ENCODE results near the gene ATF3. TPM values are rescaled to one million over a fixed set of nuclear protein-coding genes. Genes with fewer than 3 reads are reported as not detected.

ATF3 gene
- total RNA-seq, 1 experiment from 2014 or later: 21.8 TPM

GRCh38 chr1:212650228-212650627 lies 41.7 kb downstream of the ATF3 start:
- POLR2A ChIA-PET: no interaction called here
- Histone ChIP-seq H3K4me1 (peaks cover 4% of the 10 kb centered on the region), H3K27me3 (replicated peaks; ENCODE audit: control insufficient read depth, insufficient read depth, low read length) (no peaks in the 10 kb centered on the region), H3K36me3 (ENCODE audit: control insufficient read depth, insufficient read depth, low read length) (no peaks in the 10 kb centered on the region), H3K9me3 (no peaks in the 10 kb centered on the region), H3K4me3 (ENCODE audit: low read depth, low read length) (no peak overlapping the region)
- no peaks in the 10 kb centered on the region for H3K36me3 Mint-ChIP-seq (ENCODE audit: insufficient read depth, unreplicated experiment)
- H3K4me3 Mint-ChIP-seq (ENCODE audit: unreplicated experiment): no peak overlapping the region
- CTCF ChIA-PET: no interaction called here
- no peak overlapping the region for H3K27ac Mint-ChIP-seq (ENCODE audit: unreplicated experiment)
- peaks cover 9% of the 10 kb centered on the region for H3K4me1 Mint-ChIP-seq (ENCODE audit: low read depth, unreplicated experiment)
- intact Hi-C loops (cut with micrococcal nuclease; ENCODE audit: unreplicated experiment): no loop called here
- H3K9me3 Mint-ChIP-seq (ENCODE audit: unreplicated experiment): no peaks in the 10 kb centered on the region
- DNase-seq: no peak
- BruUV-seq (replicated peaks): no TSS peak
- TF ChIP-seq CTCF (IDR thresholded peaks at IDR 0.05; ENCODE audit: insufficient read depth in 1 of 2, low read depth in 1 of 2, low read length in 1 of 2, severe bottlenecking in 1 of 2, unreplicated experiment in 1 of 2): no peak
- H3K27me3 Mint-ChIP-seq (ENCODE audit: insufficient read depth, unreplicated experiment): no peaks in the 10 kb centered on the region

GRCh38 chr1:212651521-212651920 lies 43.0 kb downstream of the ATF3 start:
- Mint-ChIP-seq H3K27ac (ENCODE audit: unreplicated experiment) (no peak overlapping the region), H3K4me3 (ENCODE audit: unreplicated experiment) (no peak overlapping the region), H3K4me1 (ENCODE audit: low read depth, unreplicated experiment) (no peaks in the 10 kb centered on the region), H3K9me3 (ENCODE audit: unreplicated experiment) (no peaks in the 10 kb centered on the region), H3K27me3 (ENCODE audit: insufficient read depth, unreplicated experiment) (no peaks in the 10 kb centered on the region), H3K36me3 (ENCODE audit: insufficient read depth, unreplicated experiment) (no peaks in the 10 kb centered on the region)
- no peaks in the 10 kb centered on the region for H3K36me3 ChIP-seq (ENCODE audit: control insufficient read depth, insufficient read depth, low read length)
- ChIA-PET CTCF (no interaction called here), POLR2A (no interaction called here)
- DNase-seq: no peak
- no TSS peak for BruUV-seq (replicated peaks)
- no peak for TF ChIP-seq CTCF (IDR thresholded peaks at IDR 0.05; ENCODE audit: insufficient read depth in 1 of 2, low read depth in 1 of 2, low read length in 1 of 2, severe bottlenecking in 1 of 2, unreplicated experiment in 1 of 2)
- H3K9me3 ChIP-seq: no peaks in the 10 kb centered on the region
- intact Hi-C loops (cut with micrococcal nuclease; ENCODE audit: unreplicated experiment): no loop called here
- H3K27me3 ChIP-seq (replicated peaks; ENCODE audit: control insufficient read depth, insufficient read depth, low read length): no peaks in the 10 kb centered on the region
- no peak overlapping the region for H3K4me3 ChIP-seq (ENCODE audit: low read depth, low read length)
- no peaks in the 10 kb centered on the region for H3K4me1 ChIP-seq

GRCh38 chr1:212651977-212652376 lies 43.4 kb downstream of the ATF3 start:
- POLR2A ChIA-PET: no interaction called here
- H3K9me3 ChIP-seq: no peaks in the 10 kb centered on the region
- no peak for TF ChIP-seq CTCF (IDR thresholded peaks at IDR 0.05; ENCODE audit: insufficient read depth in 1 of 2, low read depth in 1 of 2, low read length in 1 of 2, severe bottlenecking in 1 of 2, unreplicated experiment in 1 of 2)
- BruUV-seq (replicated peaks): no TSS peak
- CTCF ChIA-PET: no interaction called here
- DNase-seq: no peak
- no peak overlapping the region for H3K27ac Mint-ChIP-seq (ENCODE audit: unreplicated experiment)
- intact Hi-C loops (cut with micrococcal nuclease; ENCODE audit: unreplicated experiment): no loop called here
- H3K9me3 Mint-ChIP-seq (ENCODE audit: unreplicated experiment): no peaks in the 10 kb centered on the region
- no peaks in the 10 kb centered on the region for H3K36me3 Mint-ChIP-seq (ENCODE audit: insufficient read depth, unreplicated experiment)
- H3K27me3 ChIP-seq (replicated peaks; ENCODE audit: control insufficient read depth, insufficient read depth, low read length): no peaks in the 10 kb centered on the region
- no peak overlapping the region for H3K4me3 Mint-ChIP-seq (ENCODE audit: unreplicated experiment)
- H3K4me1 ChIP-seq: no peaks in the 10 kb centered on the region
- no peaks in the 10 kb centered on the region for H3K36me3 ChIP-seq (ENCODE audit: control insufficient read depth, insufficient read depth, low read length)
- no peaks in the 10 kb centered on the region for H3K27me3 Mint-ChIP-seq (ENCODE audit: insufficient read depth, unreplicated experiment)
- H3K4me1 Mint-ChIP-seq (ENCODE audit: low read depth, unreplicated experiment): no peaks in the 10 kb centered on the region
- no peak overlapping the region for H3K4me3 ChIP-seq (ENCODE audit: low read depth, low read length)

Data from Caco-2 (cell line).